Hematopoietic multipotent progenitor cell treated with erythropoietin and hydrocortisone succinate and interleukin-3 and kit ligand, for 6 days (in vitro differentiated cells): ENCODE data around the gene CNTFR.

Source experiments
- DNase-seq: peaks from one replicate; pipeline ENCODE4 v3.0.0-alpha.2; 2015

CNTFR gene

DNA sequence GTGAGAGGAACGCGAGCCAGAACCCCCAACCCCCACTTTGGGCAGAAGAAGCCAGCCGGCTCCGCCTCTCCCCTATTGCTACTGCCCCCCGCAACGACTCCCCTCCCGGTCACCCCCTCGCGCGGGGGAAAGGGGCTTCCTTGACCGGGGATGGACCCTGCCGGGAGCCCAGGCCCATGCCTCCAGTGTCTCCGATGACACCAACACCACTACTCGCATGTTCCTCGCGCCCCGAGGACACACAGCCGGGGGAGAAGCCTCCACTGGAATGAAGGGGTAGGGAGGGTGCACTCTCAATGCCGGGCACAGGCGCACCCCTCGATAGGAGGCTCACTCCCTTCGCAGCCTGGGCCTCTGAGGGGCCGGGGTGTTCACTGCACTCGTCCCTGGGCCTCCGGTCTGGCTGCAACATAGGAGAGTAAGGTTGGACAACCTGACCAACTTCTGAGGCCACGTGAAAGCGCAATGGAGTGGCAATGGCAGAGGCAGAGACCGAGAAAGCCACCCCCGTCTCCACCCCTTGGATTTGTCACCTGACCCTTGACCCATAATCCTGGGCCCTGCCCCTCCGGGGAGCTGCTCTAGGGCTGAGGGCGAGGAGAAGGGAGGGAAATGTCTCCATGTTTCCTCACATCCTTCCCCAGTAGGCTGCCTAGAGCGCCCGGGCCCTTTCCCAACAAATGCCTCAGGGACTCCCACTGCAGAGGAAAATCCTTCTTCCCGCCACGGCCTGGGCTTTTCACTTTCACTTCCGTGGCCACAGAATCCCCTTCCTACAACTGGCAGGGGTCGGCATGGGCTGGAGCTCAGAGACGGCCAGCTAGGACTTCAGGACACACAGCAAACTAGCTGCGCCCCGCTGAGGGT lies 1.1 kb upstream of the CNTFR start:
- peak; percentile 29 for DNase-seq

DNA sequence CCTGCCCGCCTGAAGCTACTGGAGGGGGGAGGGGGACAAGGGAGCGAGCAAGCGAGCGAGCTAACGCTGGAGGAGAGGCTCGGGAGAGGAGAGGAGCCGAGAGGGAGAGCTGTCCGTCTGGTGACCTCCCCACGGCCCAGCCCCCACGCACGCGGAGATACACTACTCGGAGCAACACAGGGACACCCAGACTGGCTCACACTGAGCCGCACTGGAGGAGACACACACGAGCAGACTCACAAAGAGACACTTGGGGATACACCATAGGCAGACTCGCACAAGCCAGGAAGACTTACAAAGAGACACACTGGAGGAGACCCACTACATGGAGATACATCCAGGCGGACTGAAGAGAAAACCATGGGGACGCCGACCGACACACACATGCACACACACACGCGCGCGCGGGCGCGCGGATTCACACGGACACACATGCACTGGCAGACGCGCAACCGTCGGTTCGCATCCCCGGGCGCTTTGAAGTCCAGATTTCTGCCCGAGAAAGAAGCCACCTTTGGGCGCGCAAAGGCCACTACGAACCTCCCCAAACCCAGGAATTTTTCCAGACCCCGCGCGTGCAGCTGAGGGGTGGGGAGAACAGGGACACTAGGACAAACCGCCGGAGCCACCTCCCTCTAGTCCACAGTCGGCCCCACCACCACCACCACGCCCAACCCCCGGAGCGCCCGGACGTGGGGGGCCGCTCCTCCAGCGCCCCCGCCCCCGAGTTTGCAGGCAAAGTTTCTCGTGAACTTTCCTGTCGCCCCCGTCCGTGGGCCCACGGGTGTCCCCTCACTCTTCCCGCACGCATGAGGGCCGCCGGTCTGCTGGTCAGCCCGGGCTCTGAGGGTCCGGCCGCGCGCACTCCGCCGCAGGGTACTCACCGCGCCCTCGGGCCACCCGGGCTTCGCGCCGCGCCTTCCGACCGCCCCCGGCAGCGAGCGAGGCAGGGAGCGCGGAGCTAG lies 571 bp downstream of the CNTFR start:
- DNase-seq: no peak

DNA sequence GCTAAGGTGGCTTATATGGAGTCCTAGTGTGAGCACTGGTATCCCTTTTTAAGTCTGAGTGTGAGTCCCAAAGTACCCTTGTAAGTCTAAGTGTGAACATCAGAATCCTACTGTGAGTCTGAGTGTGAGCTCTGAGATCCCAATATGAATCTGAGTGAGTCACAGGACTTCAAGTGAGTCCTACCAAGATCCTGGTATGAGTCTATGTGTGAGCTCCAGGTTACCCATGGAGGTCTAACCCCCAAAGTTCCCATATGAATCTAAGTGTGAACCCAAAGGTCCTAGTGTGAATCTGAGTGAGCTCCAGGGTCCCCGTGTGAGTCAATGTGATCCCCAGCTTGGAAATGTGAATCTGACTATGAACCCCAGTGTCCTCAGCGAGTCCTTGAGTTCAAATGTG lies 2.3 kb downstream of the CNTFR start:
- no peak for DNase-seq

DNA sequence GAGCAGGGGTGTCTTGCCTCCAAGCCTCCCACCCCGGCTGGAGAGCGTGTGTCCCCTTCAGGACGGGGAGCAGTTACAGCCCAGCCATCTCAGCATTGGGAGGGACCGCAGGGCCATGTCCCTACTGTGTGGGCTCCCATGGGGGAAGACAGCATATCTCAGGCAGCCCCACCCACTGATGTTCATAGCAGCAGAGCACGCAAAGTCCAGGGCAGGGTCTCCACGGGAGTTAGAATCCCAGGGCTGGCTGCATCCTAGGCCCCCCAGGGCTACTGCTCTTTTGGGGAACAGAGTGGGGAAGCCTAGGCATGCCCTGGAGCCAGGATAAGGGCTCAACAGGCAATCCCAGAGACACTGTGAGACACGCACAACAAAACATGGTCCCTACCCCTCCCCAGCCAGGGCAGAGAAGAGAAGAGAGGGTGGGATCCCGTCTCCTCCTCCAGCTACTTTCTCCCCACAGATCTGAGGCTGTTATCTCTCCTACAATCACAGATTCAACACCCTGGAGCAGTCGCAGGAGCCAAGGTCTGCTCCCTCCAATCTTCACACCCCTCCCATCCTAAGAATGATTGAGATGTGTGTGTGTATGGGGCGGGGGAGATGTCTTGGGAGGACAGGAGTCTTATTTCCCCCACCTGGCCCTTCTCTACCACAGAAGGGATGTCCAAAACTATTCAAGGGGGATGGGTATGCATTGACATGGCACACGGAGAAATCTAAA lies 3.4 kb downstream of the CNTFR start:
- DNase-seq: no peak

DNA sequence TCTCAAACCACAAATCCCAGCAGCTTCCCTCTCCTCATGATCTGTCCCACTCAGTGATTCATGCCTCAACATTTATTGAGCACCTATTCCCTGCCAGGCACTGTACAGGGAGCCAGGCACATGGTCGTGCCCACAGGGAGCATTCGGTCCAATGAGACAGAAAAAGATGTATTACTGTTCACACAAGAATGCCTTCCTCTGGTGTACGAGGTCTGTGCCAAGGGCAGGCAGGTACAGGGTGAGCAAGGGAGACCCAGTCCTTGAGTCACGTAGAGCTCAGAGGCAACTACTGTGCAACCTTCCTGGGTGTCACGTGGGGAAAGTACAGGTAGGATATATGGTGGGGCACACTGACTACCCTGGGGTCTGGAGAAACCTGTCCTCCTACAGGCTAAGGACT lies 4.6 kb downstream of the CNTFR start:
- DNase-seq: no peak

DNA sequence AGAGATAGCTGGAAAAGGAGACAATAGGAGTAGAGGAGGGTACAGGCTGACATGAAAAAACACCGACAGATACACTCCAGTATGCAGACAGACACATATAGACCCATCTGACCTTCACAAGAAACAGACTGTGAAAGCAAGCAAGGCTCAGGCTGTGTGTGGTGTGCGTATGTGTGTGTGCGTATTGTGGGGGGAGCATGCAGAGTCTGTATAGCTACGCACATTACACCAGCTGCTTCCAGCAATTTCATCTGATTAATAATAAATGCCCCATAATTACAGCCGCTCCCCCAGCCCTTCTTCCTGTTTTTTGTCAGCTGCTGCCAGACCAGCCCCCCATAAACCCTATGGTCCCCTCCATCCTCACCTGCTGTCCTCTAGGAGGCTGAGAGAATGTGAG lies 6.7 kb downstream of the CNTFR start:
- DNase-seq: no peak

DNA sequence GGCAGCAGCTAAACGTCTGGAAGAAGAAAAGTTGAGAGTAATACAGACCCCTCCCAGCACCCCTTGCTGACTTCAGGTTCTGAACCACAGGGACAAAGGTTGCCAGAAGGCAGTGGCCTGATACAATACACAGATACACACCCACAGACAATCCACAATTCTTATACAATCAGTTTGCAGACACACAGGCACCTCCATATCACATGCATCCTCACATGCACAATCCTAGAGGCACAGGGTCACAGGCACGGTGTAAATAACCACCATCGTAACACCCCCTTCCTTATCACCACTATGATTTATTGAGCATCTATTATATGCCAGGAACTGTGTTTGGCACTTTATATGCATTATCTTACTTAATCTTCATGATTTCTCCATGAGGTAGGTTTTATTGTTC lies 8.2 kb downstream of the CNTFR start:
- DNase-seq: no peak

DNA sequence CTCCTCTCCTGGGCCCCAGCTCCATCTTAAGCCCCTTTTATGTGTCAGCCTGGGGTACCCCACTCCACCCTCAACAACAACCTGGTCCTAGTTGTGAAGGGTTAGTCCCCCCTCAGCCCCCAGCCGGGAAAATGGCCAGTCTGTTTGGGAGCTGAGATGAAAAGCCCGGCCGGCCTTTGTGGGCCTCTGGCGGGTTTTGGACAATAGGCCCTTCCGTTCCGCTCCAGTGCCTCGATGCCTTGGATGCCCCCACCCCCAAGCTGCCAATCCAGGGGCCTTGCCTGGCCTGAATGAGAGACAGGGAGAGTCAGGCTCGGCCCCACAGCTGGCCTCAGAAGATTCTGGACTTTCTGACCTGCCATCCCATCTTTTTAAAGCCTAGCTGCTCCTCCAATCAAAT lies 9.2 kb downstream of the CNTFR start:
- DNase-seq: no peak

DNA sequence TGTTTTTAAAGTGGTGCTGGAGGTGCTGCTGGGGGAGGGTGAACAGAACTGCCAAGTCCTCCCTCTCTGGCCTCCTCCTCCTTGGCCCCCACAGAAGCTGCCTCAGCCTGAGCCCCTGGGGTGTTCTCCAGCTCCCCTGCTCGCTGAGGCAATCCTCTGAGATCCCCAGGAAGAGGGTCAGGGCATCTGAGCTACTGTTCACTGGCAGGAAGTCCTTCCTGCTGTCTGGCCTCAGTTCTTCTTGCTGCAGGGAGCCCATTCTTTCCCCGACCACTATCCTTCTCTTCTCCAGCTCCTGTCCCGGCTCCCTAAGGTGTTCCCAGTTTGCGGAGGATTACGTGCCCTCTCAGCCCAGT lies 9.7 kb downstream of the CNTFR start:
- DNase-seq: no peak

DNA sequence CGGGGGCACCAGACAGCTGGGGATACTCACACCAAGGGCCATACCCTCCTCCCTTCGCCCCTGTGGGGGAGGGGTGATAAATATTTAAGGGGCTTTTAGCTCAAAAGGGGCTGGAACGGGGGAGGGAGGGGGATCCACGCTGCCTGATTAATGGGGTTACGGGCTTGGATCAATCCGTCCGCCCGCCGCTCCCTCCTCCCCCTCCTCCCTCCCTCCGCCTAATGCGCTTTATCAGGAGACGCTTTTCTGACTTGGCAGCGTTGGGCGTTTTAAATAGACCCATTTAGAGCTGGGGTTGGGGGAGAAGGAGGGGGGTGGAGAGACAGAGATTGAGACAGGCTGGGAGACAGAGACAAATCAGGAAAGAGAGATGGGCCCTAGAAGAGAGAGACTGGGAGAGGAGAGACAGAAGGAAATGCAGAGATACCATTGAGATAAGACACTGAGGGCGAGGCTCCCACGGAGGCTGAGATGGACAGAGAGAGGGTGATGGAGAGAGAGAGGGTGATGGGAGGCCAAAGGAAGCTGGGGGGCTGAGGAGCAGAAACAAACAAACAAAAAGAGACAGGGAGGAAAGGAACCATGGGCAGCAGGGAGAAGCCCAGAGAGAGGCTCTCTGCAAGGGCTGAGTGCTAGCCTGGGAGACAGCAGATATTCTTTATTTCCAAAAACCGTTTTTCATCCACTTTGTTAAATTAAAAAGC lies 10.3 kb downstream of the CNTFR start:
- DNase-seq: peak; percentile 19

DNA sequence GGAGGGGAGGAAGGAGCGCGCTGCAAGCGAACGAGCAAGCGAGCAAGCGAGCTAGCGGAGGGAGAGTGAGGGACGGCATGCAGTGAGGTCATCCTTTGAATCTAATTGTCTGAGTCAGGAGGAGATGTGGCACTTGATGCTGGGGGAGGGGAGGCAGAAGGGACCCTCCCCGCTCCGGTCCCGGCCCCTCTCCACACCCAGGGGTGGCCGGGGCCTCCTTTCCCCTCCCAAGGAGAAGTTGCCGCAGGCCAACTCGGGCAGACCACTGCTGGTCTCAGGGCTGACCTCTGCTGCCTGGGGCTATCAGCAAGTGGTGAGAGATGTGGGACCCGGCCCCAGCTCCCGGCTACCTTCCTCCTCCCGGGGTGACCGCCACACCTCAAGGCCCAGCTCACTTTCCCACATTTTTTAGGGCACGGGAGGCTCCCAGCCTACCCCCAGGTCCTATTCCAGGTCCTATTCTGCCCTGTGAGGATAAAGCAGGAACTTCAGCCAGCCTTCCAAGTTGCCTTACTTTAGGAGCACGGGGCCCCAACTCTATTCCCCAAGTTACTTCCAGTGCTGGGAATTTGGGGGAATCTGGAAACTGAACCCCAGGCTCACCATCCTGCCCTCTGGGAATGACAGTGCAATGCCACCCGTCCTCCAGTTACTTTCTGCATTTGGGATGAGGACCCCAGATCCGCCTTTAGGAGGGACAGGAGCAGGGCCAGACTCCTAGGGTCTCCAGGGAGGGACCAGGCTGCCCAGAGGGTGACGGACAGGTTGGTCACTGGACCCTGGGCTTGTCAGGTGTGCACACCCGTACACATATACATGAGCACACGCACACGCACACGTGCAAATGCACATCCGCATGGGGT lies 11.1 kb downstream of the CNTFR start:
- DNase-seq: peak; percentile 31

DNA sequence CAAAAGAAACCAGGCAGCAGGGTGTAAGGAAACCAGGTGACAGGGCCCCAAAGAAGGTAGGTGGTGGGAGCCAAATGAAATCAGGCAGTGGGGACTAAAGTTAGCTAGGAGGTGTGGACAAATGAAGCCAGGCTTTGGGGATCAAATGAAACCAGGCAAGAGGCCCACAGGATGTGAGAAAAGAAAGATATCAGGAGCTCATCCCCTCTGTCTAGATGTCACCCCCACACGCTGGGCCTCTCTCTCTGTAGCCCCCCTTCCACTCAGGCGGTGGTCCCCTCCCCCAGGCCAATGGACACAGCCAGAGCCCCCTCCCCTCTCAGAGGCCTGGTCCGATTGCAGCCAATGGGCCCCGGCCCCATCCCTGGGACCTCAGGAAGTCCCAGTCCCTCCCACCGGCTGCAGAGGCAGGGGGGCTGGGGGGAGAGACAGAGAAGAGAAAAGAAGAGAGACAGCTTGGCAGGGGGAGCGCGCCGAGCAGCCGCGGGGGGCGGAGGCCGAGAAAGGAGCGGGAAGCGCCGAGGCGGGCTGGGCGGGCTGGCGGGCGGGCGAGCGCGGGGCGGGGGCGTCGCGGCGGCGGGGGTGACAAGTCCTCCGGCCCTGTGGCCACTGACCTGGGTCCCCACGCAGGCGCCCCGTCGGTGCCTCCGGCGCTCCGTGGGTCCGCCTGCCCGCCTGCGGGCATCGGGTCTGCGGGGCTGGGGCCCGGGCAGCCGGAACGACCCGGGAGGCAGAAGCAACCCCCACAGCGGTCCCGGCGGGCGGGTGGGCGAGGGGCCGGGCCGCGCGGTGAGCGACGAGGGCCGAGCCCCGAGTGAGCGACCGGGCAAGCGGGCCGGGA lies 11.9 kb downstream of the CNTFR start:
- DNase-seq: no peak

DNA sequence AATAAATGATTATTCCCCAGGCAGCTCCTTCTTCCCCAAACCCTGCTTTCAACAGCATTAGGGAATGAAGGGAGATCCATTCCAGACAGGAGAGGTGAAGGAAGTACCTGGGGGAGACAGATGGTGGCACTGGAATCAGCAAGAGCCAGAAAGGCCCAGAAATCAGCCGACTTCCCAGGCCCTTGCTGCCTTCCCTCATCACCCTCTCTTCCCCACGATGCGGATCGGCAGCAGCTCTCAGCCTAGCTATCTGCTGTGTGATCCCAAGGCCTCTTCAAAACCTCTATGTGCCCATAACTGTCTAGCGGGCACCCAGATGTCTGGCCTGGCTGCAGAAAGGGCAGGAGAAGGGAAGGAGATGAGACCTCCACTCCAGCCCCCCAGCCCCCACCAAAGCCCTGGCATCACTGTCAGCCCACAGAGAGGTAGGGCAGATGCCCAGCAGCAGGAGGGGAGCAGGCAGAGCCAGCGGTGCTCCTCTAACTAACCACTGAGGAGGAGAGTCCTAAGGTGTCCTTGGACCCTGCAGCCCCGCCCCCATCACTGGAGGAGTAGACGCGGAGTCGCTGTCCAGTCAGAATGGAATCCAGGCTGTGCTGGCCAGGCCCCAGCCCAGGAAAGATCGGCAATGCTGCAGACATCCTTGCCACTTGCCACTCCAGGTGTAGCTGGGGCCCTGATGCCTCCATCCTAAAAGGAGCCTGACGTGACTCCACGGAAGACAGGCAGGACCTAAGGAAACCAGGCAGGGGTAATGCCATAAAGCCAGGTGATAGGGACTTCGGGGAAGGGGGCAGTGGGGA lies 12.7 kb downstream of the CNTFR start:
- DNase-seq: no peak

DNA sequence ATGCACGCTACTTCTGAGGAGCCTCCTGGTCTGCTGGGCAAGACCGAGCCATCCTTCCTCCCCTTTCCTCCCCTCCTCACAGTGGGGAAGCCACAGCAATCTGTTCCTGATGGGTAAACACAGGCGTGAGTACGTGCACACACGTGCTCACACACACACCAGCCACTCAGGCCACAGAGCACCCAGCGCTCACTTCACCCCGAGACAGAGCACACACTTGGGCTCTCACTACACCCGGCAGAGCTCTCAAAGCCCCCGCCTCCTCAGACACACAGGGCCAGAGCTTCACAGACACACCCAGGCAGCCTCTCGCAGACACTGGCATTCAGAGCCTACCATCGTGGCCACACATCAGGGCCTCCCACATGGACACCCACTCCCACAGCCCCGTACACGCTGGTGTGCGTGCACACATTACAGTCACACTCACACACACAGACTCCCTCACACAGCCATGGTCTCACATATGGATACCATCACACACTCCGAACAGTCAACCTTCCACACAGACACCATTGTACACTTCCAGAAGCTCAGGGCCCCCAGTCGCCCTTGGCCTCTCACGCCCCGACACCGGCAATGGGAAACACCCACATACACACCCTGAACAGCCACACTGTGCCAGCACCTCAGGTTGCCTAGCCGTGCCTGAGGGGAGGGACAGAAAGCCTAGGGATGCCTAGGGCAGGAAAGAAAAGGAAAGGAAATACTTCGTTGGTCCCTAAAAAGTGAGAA lies 13.5 kb downstream of the CNTFR start:
- DNase-seq: no peak

DNA sequence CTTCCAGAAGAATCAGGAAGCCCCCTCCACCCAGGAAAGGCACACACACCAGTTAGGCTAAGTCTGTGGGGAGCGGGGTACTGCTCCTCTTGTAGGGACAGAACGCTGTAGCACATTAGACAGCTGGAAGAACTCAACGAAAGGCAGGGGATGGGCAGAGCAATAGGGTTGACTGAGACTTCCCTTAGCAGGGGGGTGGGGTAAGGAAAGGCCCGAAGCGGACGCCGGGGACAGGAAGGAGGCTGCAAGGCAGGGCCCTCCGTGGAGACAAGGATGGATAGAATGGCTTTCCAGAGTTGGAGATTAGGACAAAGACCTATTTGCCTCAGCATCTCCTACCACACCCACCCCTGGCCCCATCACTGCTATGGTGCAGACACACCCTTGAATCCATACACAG lies 14.3 kb downstream of the CNTFR start:
- DNase-seq: no peak

DNA sequence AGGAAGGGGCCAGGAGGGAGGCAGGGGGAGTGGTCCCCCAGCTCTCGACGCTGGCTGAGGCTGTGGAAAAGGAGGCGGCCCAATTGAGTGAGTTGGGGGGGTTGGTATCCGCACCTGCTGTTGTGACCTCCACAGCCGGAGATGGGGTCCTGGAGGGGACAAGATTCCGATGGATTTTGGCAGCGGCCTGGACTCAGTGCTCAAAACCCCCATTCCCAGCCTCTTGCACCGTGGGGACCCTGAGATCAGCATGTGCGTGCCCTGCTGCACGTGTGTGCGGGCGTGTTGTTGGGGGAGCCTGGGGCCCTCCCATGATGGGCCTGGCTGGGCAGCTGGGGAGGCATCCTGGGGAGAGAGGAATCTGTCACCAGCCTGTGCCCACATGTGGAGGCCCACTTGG lies 15.0 kb downstream of the CNTFR start:
- DNase-seq: no peak

DNA sequence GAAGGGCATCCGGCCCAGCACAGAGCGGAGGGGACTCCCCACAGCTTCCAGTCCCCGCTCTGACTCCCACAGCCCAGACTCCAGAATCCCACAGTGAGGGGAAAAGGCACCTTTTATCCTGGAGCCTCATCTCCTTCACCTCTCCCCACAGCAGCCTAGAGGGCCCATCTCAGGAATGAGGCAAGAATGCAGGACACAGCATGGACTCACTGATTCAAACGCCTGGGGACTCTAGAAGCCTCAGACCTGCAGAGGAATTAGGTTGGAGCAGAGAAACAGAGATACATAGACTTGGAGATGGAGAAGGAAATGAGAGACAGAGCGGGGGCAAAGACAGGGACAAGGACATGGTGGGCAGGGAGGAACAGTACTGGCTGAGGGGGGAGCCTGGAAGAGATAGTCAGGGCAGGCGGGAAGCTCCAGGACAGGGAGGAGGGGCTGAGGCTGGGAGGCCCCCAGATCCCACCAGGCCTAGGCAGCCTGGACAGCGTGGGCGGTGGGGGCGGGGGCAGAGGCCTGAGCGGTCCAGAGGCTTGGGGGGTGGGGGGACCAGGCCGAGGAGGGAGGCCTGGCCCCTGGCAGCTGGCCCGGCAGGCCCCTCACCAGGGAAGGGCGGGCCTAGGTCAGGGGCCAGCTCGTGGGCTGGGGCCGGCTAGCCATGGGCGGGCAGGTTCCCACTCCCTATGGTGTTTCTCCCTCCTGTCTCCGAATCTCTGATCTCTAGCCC lies 15.8 kb downstream of the CNTFR start:
- DNase-seq: no peak

DNA sequence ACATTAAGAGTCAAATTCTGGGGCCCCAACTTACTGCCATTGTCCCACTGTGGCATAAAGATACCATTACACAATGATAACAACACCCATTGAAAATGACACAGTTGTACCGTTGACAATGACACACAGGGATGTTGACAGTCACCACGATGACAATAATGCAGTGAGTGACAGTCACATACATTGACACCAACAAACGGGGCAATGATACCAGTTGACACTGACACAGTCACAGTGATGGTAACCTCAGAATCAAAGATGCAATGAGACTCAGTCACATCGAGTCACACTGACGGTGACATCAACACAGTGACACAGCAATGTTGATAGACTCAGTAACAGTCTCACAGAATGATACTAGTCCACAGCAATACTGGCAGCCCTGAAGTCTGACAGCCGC lies 16.9 kb downstream of the CNTFR start:
- no peak for DNase-seq
